Measurements from ENCODE around the gene PIP5K1A. TPM values are rescaled to one million over a fixed set of nuclear protein-coding genes. Genes with fewer than 3 reads are reported as not detected.

The PIP5K1A gene
- total and polyA plus RNA-seq, 8 donors, result 8.4 to 156 (median 58.1) TPM

- DNase-seq, result no peak
- peaks cover 74 to 88% (median 88%) of the 10 kb centered on the region in 4 donors for H3K36me3 ChIP-seq
- no peaks in the 10 kb centered on the region for H3K9me3 ChIP-seq
- H3K4me1 ChIP-seq, result peaks cover 7 to 38% (median 18%) of the 10 kb centered on the region in 4 donors
- intact Hi-C loops (cut with DNase I; ENCODE audit: low total_unique reads), result no loop called here
- H3K27ac ChIP-seq, result no peak overlapping the region
- H3K27me3 ChIP-seq, result no peaks in the 10 kb centered on the region
- TF ChIP-seq POLR2AphosphoS5 (IDR thresholded peaks at IDR 0.05) (no peak), EP300 (IDR thresholded peaks at IDR 0.05) (no peak), CTCF (IDR thresholded peaks at IDR 0.05) (no peak), POLR2A (IDR thresholded peaks at IDR 0.05) (no peak)
- H3K4me3 ChIP-seq, result no peak overlapping the region
- 82 to 87% (median 86%) methylated on average over 13 to 14 of the region's 14 CpGs for WGBS, 5 donors
Measured at GRCh38 chr1:151288502-151288901, 90.2 kb downstream of the PIP5K1A start.

GRCh38 chr1:151289080-151289935, 91.0 kb downstream of the PIP5K1A start:
- TF ChIP-seq POLR2A (IDR thresholded peaks at IDR 0.05) (no peak), EP300 (IDR thresholded peaks at IDR 0.05) (no peak), CTCF (IDR thresholded peaks at IDR 0.05) (no peak), POLR2AphosphoS5 (IDR thresholded peaks at IDR 0.05) (no peak)
- no peak overlapping the region for H3K4me3 ChIP-seq
- intact Hi-C loops (cut with DNase I; ENCODE audit: low total_unique reads), result no loop called here
- 72 to 84% (median 79%) methylated on average over 11 to 18 of the region's 18 CpGs for whole genome bisulfite sequencing, 5 donors
- H3K27me3 ChIP-seq, result no peaks in the 10 kb centered on the region
- H3K9me3 ChIP-seq, result no peaks in the 10 kb centered on the region
- H3K36me3 ChIP-seq, result peaks cover 81 to 96% (median 96%) of the 10 kb centered on the region in 4 donors
- no peak overlapping the region for H3K27ac ChIP-seq
- DNase-seq, result no peak
- H3K4me1 ChIP-seq, result peaks cover 0 to 30% (median 10%) of the 10 kb centered on the region in 4 donors

GRCh38 chr1:151289991-151290708, 91.8 kb downstream of the PIP5K1A start:
- H3K27me3 ChIP-seq, result no peaks in the 10 kb centered on the region
- no peaks in the 10 kb centered on the region for H3K9me3 ChIP-seq
- WGBS, 5 donors, result 83 to 88% (median 83%) methylated on average over 18 to 21 of the region's 21 CpGs
- DNase-seq, result no peak
- H3K36me3 ChIP-seq, result peaks cover 87 to 100% (median 100%) of the 10 kb centered on the region in 4 donors
- H3K4me3 ChIP-seq, result no peak overlapping the region
- no peak overlapping the region for H3K27ac ChIP-seq
- TF ChIP-seq CTCF (IDR thresholded peaks at IDR 0.05) (no peak), EP300 (IDR thresholded peaks at IDR 0.05) (no peak), POLR2A (IDR thresholded peaks at IDR 0.05) (no peak), POLR2AphosphoS5 (IDR thresholded peaks at IDR 0.05) (no peak)
- peaks cover 0 to 21% (median 8%) of the 10 kb centered on the region in 4 donors for H3K4me1 ChIP-seq
- intact Hi-C loops (cut with DNase I; ENCODE audit: low total_unique reads), result no loop called here

GRCh38 chr1:151290709-151291303, 92.5 kb downstream of the PIP5K1A start:
- H3K4me1 ChIP-seq, result peaks cover 0 to 19% (median 8%) of the 10 kb centered on the region in 4 donors

More at GRCh38 chr1:151290709-151291303, 92.5 kb downstream of the PIP5K1A start:
- no peaks in the 10 kb centered on the region for H3K27me3 ChIP-seq
- WGBS, 5 donors, result 82 to 85% (median 84%) methylated on average over 10 to 19 of the region's 19 CpGs
- intact Hi-C loops (cut with DNase I; ENCODE audit: low total_unique reads), result no loop called here
- H3K4me3 ChIP-seq, result no peak overlapping the region
- H3K27ac ChIP-seq, result no peak overlapping the region
- TF ChIP-seq EP300 (IDR thresholded peaks at IDR 0.05) (no peak), CTCF (IDR thresholded peaks at IDR 0.05) (no peak), POLR2A (IDR thresholded peaks at IDR 0.05) (no peak), POLR2AphosphoS5 (IDR thresholded peaks at IDR 0.05) (no peak)
- no peak for DNase-seq
- no peaks in the 10 kb centered on the region for H3K9me3 ChIP-seq
- H3K36me3 ChIP-seq, result peaks cover 93 to 100% (median 100%) of the 10 kb centered on the region in 4 donors

Data from stomach (tissue), 9 donors.